Trophoblast cell (in vitro differentiated cells and primary cell): ENCODE measurements around the gene RPLP1.

Experiments
- DNase-seq, 2 donors: peaks; one replicate each; pipeline ENCODE4 v3.0.0-alpha.2; 2016
- H2AFZ ChIP-seq: 2 replicates; pipeline ENCODE4 v1.6.1; 2013; ENCODE audit warnings: low read length, moderate library complexity, mild to moderate bottlenecking; ENCODE audit not compliant: insufficient read depth, poor library complexity
- H2AK5ac ChIP-seq: 2 replicates; pipeline ENCODE4 v1.6.1; 2013; ENCODE audit warnings: mild to moderate bottlenecking, low read length
- H2BK120ac ChIP-seq: 2 replicates; pipeline ENCODE4 v1.6.1; 2013; ENCODE audit warnings: low read length, mild to moderate bottlenecking, moderate library complexity; ENCODE audit not compliant: insufficient read depth, poor library complexity
- H2BK12ac ChIP-seq: 2 replicates; pipeline ENCODE4 v1.6.1; 2013; ENCODE audit warnings: mild to moderate bottlenecking, low read length, moderate library complexity
- H2BK5ac ChIP-seq: 2 replicates; pipeline ENCODE4 v1.6.1; 2013; ENCODE audit warnings: low read length, low read depth, moderate library complexity, mild to moderate bottlenecking; ENCODE audit not compliant: poor library complexity
- H3K14ac ChIP-seq: 2 replicates; pipeline ENCODE4 v1.6.1; 2013; ENCODE audit warnings: mild to moderate bottlenecking, low read length
- H3K18ac ChIP-seq: 2 replicates; pipeline ENCODE4 v1.6.1; 2013; ENCODE audit warnings: mild to moderate bottlenecking, low read length
- H3K23ac ChIP-seq: 2 replicates; pipeline ENCODE4 v1.6.1; 2013; ENCODE audit warnings: low read length
- H3K27ac ChIP-seq: 2 replicates; pipeline ENCODE4 v1.5.1; 2013; ENCODE audit warnings: low read depth, mild to moderate bottlenecking, inconsistent platforms, low read length, moderate library complexity
- H3K27me3 ChIP-seq: 2 replicates; pipeline ENCODE4 v1.6.1; 2013; ENCODE audit warnings: inconsistent platforms, mild to moderate bottlenecking, low read length, moderate library complexity; ENCODE audit not compliant: insufficient read depth
- H3K36me3 ChIP-seq, 2 experiments: 1 replicate in 1 of 2; 2 replicates in 1 of 2; pipeline ENCODE4 v1.6.1; 2013; ENCODE audit warnings: low read length in 2 of 2, mild to moderate bottlenecking in 2 of 2, moderate library complexity in 1 of 2; ENCODE audit not compliant: insufficient read depth in 2 of 2, control insufficient read depth in 1 of 2
- H3K4ac ChIP-seq: 2 replicates; pipeline ENCODE4 v1.6.1; 2013; ENCODE audit warnings: low read depth, mild to moderate bottlenecking, low read length, moderate library complexity
- H3K4me1 ChIP-seq, 2 experiments: 1 replicate in 1 of 2; 2 replicates in 1 of 2; pipeline ENCODE4 v1.6.1; 2013; ENCODE audit warnings: low read length in 2 of 2, mild to moderate bottlenecking in 2 of 2, moderate library complexity in 1 of 2; ENCODE audit not compliant: insufficient read depth in 2 of 2, control insufficient read depth in 1 of 2
- H3K4me2 ChIP-seq: 2 replicates; pipeline ENCODE4 v1.6.1; 2013; ENCODE audit warnings: inconsistent platforms, mild to moderate bottlenecking, low read length, moderate library complexity
- H3K4me3 ChIP-seq: 2 replicates; pipeline ENCODE4 v1.5.1; 2013; ENCODE audit warnings: mild to moderate bottlenecking, low read depth, low read length, inconsistent platforms
- H3K79me1 ChIP-seq: one replicate; pipeline ENCODE4 v1.6.1; 2013; ENCODE audit warnings: low read length
- H3K79me2 ChIP-seq: 2 replicates; pipeline ENCODE4 v1.6.1; 2013; ENCODE audit warnings: low read length, mild to moderate bottlenecking; ENCODE audit not compliant: control insufficient read depth, insufficient read depth, poor library complexity
- H3K9ac ChIP-seq: 2 replicates; pipeline ENCODE4 v1.6.1; 2013; ENCODE audit warnings: mild to moderate bottlenecking, low read length
- H3K9me3 ChIP-seq: 2 replicates; pipeline ENCODE4 v1.6.1; 2013; ENCODE audit warnings: low read depth, mild to moderate bottlenecking, control low read depth, inconsistent platforms, low read length; ENCODE audit not compliant: insufficient read depth
- H4K12ac ChIP-seq: 2 replicates; pipeline ENCODE4 v1.6.1; 2013; ENCODE audit warnings: low read depth, mild to moderate bottlenecking, low read length, moderate library complexity
- H4K8ac ChIP-seq: 2 replicates; pipeline ENCODE4 v1.6.1; 2013; ENCODE audit warnings: low read depth, mild to moderate bottlenecking, low read length, moderate library complexity
- H4K91ac ChIP-seq: one replicate; pipeline ENCODE4 v1.6.1; 2013; ENCODE audit warnings: low read depth, mild to moderate bottlenecking, low read length, moderate library complexity
- WGBS: extraction: QIAGEN DNeasy Blood & Tissue Kit; methylation state at CpG from one replicate; pipeline ENCODE4 v1.1.7; 2013; ENCODE audit warnings: missing lambda C conversion rate; ENCODE audit not compliant: insufficient read length, insufficient coverage; ENCODE audit errors: extremely low coverage; 5-methylcytosine and 5-hydroxymethylcytosine counted together

The RPLP1 gene

GRCh38 chr15:69433831-69434230 lies 18.8 kb upstream of the RPLP1 start:
- Histone ChIP-seq H3K4ac (no peak overlapping the region), H3K4me3 (no peak overlapping the region), H2BK120ac (no peak overlapping the region), H3K14ac (no peak overlapping the region), H3K27me3 (no peaks in the 10 kb centered on the region), H3K79me1 (no peaks in the 10 kb centered on the region), H2BK5ac (no peak overlapping the region), H3K79me2 (no peaks in the 10 kb centered on the region), H4K8ac (no peak overlapping the region), H3K9me3 (peaks cover 3% of the 10 kb centered on the region), H2AK5ac (no peak overlapping the region), H3K36me3 (peaks cover 26 to 40% of the 10 kb centered on the region in 2 experiments), H3K4me2 (no peak overlapping the region), H3K9ac (no peak overlapping the region), H3K4me1 (no peaks in the 10 kb centered on the region), H3K23ac (no peak overlapping the region), H2BK12ac (no peak overlapping the region), H4K91ac (no peak overlapping the region), H3K27ac (no peak overlapping the region), H2AFZ (no peak overlapping the region), H3K18ac (no peak overlapping the region), H4K12ac (no peak overlapping the region)
- no peak for DNase-seq
- WGBS, result no CpG with 5 or more reads among the region's 1 CpG

- Histone ChIP-seq H4K91ac (no peak overlapping the region), H3K23ac (no peak overlapping the region), H4K8ac (no peak overlapping the region), H3K4me2 (no peak overlapping the region), H3K79me1 (no peaks in the 10 kb centered on the region), H3K14ac (no peak overlapping the region), H3K79me2 (no peaks in the 10 kb centered on the region), H3K36me3 (peaks cover 27 to 38% of the 10 kb centered on the region in 2 experiments), H3K27me3 (no peaks in the 10 kb centered on the region), H2BK120ac (no peak overlapping the region), H3K4me1 (no peaks in the 10 kb centered on the region), H2BK12ac (no peak overlapping the region), H3K4ac (no peak overlapping the region), H2BK5ac (no peak overlapping the region), H2AK5ac (no peak overlapping the region), H3K9ac (no peak overlapping the region), H3K4me3 (no peak overlapping the region), H3K9me3 (peaks cover 3% of the 10 kb centered on the region), H4K12ac (no peak overlapping the region), H3K27ac (no peak overlapping the region), H2AFZ (no peak overlapping the region), H3K18ac (no peak overlapping the region)
- DNase-seq, result no peak
- whole genome bisulfite sequencing, result no CpG with 5 or more reads among the region's 5 CpGs
These were observed 18.4 kb upstream of the RPLP1 start for GRCh38 chr15:69434238-69434637.

- Histone ChIP-seq H3K79me2 (no peaks in the 10 kb centered on the region), H2BK5ac (no peak overlapping the region), H3K4ac (no peak overlapping the region), H2AK5ac (no peak overlapping the region), H3K79me1 (no peaks in the 10 kb centered on the region), H3K36me3 (peaks cover 23 to 34% of the 10 kb centered on the region in 2 experiments), H3K18ac (no peak overlapping the region), H4K8ac (no peak overlapping the region), H3K14ac (no peak overlapping the region), H4K12ac (no peak overlapping the region), H3K23ac (no peak overlapping the region), H3K9ac (no peak overlapping the region), H2AFZ (no peak overlapping the region), H4K91ac (no peak overlapping the region), H2BK12ac (no peak overlapping the region), H3K4me3 (peak overlapping the region; percentile 13), H3K27ac (no peak overlapping the region), H3K4me1 (no peaks in the 10 kb centered on the region), H3K9me3 (peaks cover 3% of the 10 kb centered on the region), H2BK120ac (no peak overlapping the region), H3K4me2 (no peak overlapping the region), H3K27me3 (no peaks in the 10 kb centered on the region)
- no peak for DNase-seq
- no CpG with 5 or more reads among the region's 18 CpGs for WGBS
These were observed 17.9 kb upstream of the RPLP1 start for GRCh38 chr15:69434679-69435078.

- no peak overlapping the region for H4K91ac ChIP-seq
- H2AK5ac ChIP-seq, result no peak overlapping the region
- no peak overlapping the region for H3K18ac ChIP-seq
- H3K4me2 ChIP-seq, result no peak overlapping the region
- H3K23ac ChIP-seq, result no peak overlapping the region
- no CpG with 5 or more reads among the region's 4 CpGs for WGBS
- peaks cover 3% of the 10 kb centered on the region for H3K9me3 ChIP-seq
- no peak overlapping the region for H2BK12ac ChIP-seq
- H3K79me2 ChIP-seq, result no peaks in the 10 kb centered on the region
- no peaks in the 10 kb centered on the region for H3K27me3 ChIP-seq
- H2BK5ac ChIP-seq, result no peak overlapping the region
- H3K36me3 ChIP-seq, result peaks cover 24 to 35% of the 10 kb centered on the region in 2 experiments
- DNase-seq, result no peak
- H3K9ac ChIP-seq, result no peak overlapping the region
- H2BK120ac ChIP-seq, result no peak overlapping the region
- no peaks in the 10 kb centered on the region for H3K4me1 ChIP-seq
- H3K14ac ChIP-seq, result no peak overlapping the region
- no peak overlapping the region for H2AFZ ChIP-seq
- no peaks in the 10 kb centered on the region for H3K79me1 ChIP-seq
- H3K4me3 ChIP-seq, result no peak overlapping the region
- H3K27ac ChIP-seq, result no peak overlapping the region
- no peak overlapping the region for H4K8ac ChIP-seq
- H4K12ac ChIP-seq, result no peak overlapping the region
- H3K4ac ChIP-seq, result no peak overlapping the region
These were observed 16.6 kb upstream of the RPLP1 start for GRCh38 chr15:69435985-69436384.
